OCI-M1 (cell line): ENCODE measurements around the gene RRAS2.
"Not testable (repeated sequence)": the region's sequence is repeated elsewhere in the genome, so short reads cannot be mapped to it uniquely, and the experiment has no call there.

Experiments used
- DNase-seq: peaks from one replicate; lab custom pipeline; 2025; lab: John Stamatoyannopoulos, UW

The RRAS2 gene

GRCh38 chr11:14358729-14359439 is at the start of gene RRAS2:
TSS of gene RRAS2 (minus strand) at chr11:14359183. CDS start at chr11:14358870, 313 bp downstream.
- DNase-seq, result peak; percentile 76

GRCh38 chr11:14408612-14409011 is 49.6 kb upstream of the RRAS2 start:
- DNase-seq, result no peak

GRCh38 chr11:14406116-14406515 is 47.1 kb upstream of the RRAS2 start:
- DNase-seq, result not testable (repeated sequence)

GRCh38 chr11:14403528-14403927 is 44.5 kb upstream of the RRAS2 start:
- not testable (repeated sequence) for DNase-seq

GRCh38 chr11:14399087-14399486 is 40.1 kb upstream of the RRAS2 start:
- DNase-seq, result no peak

- DNase-seq, result no peak
These were observed 37.3 kb upstream of the RRAS2 start for GRCh38 chr11:14396273-14396672.

GRCh38 chr11:14393889-14394288 is 34.9 kb upstream of the RRAS2 start:
- no peak for DNase-seq

- DNase-seq, result no peak
These were observed 34.1 kb upstream of the RRAS2 start for GRCh38 chr11:14393129-14393528.

GRCh38 chr11:14390669-14391068 is 31.7 kb upstream of the RRAS2 start:
- no peak for DNase-seq

- DNase-seq, result no peak
These were observed 29.4 kb upstream of the RRAS2 start for GRCh38 chr11:14388352-14388751.

- DNase-seq, result peak; percentile 51
These were observed 28.0 kb upstream of the RRAS2 start for GRCh38 chr11:14386895-14387480.

GRCh38 chr11:14386081-14386480 is 27.1 kb upstream of the RRAS2 start:
- DNase-seq, result no peak

GRCh38 chr11:14384338-14384737 is 25.4 kb upstream of the RRAS2 start:
- no peak for DNase-seq

GRCh38 chr11:14381968-14382367 is 23.0 kb upstream of the RRAS2 start:
- DNase-seq, result no peak

GRCh38 chr11:14380947-14381561 is 22.1 kb upstream of the RRAS2 start:
- peak; percentile 17 for DNase-seq

GRCh38 chr11:14380125-14380936 is 21.3 kb upstream of the RRAS2 start:
- DNase-seq, result no peak

GRCh38 chr11:14378171-14378570 is 19.2 kb upstream of the RRAS2 start:
- DNase-seq, result no peak

GRCh38 chr11:14376920-14377319 is 17.9 kb upstream of the RRAS2 start:
- DNase-seq, result no peak

- DNase-seq, result peak; percentile 22
These were observed 16.2 kb upstream of the RRAS2 start for GRCh38 chr11:14374922-14375830.

GRCh38 chr11:14373941-14374646 is 15.1 kb upstream of the RRAS2 start:
- DNase-seq, result no peak

- DNase-seq, result no peak
These were observed 13.0 kb upstream of the RRAS2 start for GRCh38 chr11:14372011-14372410.
